ENCODE results near the gene PDPN.
"Not testable (repeated sequence)": the region's sequence is repeated elsewhere in the genome, so short reads cannot be mapped to it uniquely, and the experiment has no call there.

Gene PDPN

GRCh38 chr1:13583595-13583965 is at the start of gene PDPN:
PDPN (plus strand) TSS chr1:13583832; CDS start chr1:13584034, 202 bp downstream.
- DNase-seq: peak; percentile 87

GRCh38 chr1:13535227-13535626 is 48.4 kb upstream of the PDPN start:
- no peak for DNase-seq

- DNase-seq: no peak
Measured at GRCh38 chr1:13536571-13536970, 47.1 kb upstream of the PDPN start.

- no peak for DNase-seq
Measured at GRCh38 chr1:13538832-13539231, 44.8 kb upstream of the PDPN start.

- no peak for DNase-seq
Measured at GRCh38 chr1:13539683-13540082, 43.9 kb upstream of the PDPN start.

GRCh38 chr1:13540866-13541265 is 42.8 kb upstream of the PDPN start:
- DNase-seq: no peak

- no peak for DNase-seq
Measured at GRCh38 chr1:13541435-13542215, 42.0 kb upstream of the PDPN start.

GRCh38 chr1:13543451-13544220 is 40.0 kb upstream of the PDPN start:
- DNase-seq: peak; percentile 79

GRCh38 chr1:13544221-13544556 is 39.4 kb upstream of the PDPN start:
- DNase-seq: no peak

GRCh38 chr1:13546791-13547190 is 36.8 kb upstream of the PDPN start:
- no peak for DNase-seq

GRCh38 chr1:13548281-13548680 is 35.4 kb upstream of the PDPN start:
- no peak for DNase-seq

- no peak for DNase-seq
Measured at GRCh38 chr1:13549021-13549420, 34.6 kb upstream of the PDPN start.

GRCh38 chr1:13549521-13549920 is 34.1 kb upstream of the PDPN start:
- DNase-seq: no peak

GRCh38 chr1:13550663-13551062 is 33.0 kb upstream of the PDPN start:
- no peak for DNase-seq

- DNase-seq: no peak
Measured at GRCh38 chr1:13554798-13555197, 28.8 kb upstream of the PDPN start.

- DNase-seq: no peak
Measured at GRCh38 chr1:13556224-13556764, 27.3 kb upstream of the PDPN start.

GRCh38 chr1:13560541-13560940 is 23.1 kb upstream of the PDPN start:
- no peak for DNase-seq

GRCh38 chr1:13562981-13563380 is 20.7 kb upstream of the PDPN start:
- not testable (repeated sequence) for DNase-seq

GRCh38 chr1:13564073-13564472 is 19.6 kb upstream of the PDPN start:
- no peak for DNase-seq

GRCh38 chr1:13570435-13570834 is 13.2 kb upstream of the PDPN start:
- DNase-seq: not testable (repeated sequence)

GRCh38 chr1:13570924-13571323 is 12.7 kb upstream of the PDPN start:
- DNase-seq: no peak

- no peak for DNase-seq
Measured at GRCh38 chr1:13573586-13573985, 10.0 kb upstream of the PDPN start.

GRCh38 chr1:13576926-13577325 is 6.7 kb upstream of the PDPN start:
- DNase-seq: no peak

- no peak for DNase-seq
Measured at GRCh38 chr1:13577846-13578245, 5.8 kb upstream of the PDPN start.
